ENCODE measurements around the gene TNFRSF14. TPM values are rescaled to one million over a fixed set of nuclear protein-coding genes. Genes with fewer than 3 reads are reported as not detected.

The TNFRSF14 gene
- total RNA-seq, 1 donor from 2014 or later: 152 TPM

DNA sequence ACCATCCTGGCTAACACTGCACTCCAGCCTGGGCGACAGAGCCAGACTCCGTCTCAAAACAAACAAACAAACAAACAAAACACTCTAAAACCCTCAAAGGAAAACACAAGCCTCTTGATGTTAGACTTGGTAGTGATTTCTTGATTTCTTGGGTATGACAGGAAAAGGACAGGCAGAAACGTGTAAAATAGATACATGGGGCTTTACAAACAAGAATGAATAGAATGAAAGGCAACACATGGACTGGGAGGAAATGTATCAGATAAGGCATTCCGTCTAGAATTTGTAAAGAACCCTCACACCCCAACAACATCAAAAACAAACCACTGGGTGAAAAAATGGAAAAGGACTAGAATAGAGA is 22.6 kb downstream of the TNFRSF14 start:
- TF ChIP-seq, protein P1, sequence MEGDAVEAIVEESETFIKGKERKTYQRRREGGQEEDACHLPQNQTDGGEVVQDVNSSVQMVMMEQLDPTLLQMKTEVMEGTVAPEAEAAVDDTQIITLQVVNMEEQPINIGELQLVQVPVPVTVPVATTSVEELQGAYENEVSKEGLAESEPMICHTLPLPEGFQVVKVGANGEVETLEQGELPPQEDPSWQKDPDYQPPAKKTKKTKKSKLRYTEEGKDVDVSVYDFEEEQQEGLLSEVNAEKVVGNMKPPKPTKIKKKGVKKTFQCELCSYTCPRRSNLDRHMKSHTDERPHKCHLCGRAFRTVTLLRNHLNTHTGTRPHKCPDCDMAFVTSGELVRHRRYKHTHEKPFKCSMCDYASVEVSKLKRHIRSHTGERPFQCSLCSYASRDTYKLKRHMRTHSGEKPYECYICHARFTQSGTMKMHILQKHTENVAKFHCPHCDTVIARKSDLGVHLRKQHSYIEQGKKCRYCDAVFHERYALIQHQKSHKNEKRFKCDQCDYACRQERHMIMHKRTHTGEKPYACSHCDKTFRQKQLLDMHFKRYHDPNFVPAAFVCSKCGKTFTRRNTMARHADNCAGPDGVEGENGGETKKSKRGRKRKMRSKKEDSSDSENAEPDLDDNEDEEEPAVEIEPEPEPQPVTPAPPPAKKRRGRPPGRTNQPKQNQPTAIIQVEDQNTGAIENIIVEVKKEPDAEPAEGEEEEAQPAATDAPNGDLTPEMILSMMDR (IDR thresholded peaks at IDR 0.05): no peak
- peaks cover 43% of the 10 kb centered on the region for H3K4me1 ChIP-seq
- no peak for ATAC-seq
- no peak for DNase-seq
- intact Hi-C loops (cut with DNase I): no loop called here
- H3K9me3 ChIP-seq: no peaks in the 10 kb centered on the region
- no peaks in the 10 kb centered on the region for H3K36me3 ChIP-seq
- peak overlapping the region; percentile 76 for H3K27ac ChIP-seq
- H3K27me3 ChIP-seq (ENCODE audit: low read depth): no peaks in the 10 kb centered on the region
- no peak overlapping the region for H3K4me3 ChIP-seq

DNA sequence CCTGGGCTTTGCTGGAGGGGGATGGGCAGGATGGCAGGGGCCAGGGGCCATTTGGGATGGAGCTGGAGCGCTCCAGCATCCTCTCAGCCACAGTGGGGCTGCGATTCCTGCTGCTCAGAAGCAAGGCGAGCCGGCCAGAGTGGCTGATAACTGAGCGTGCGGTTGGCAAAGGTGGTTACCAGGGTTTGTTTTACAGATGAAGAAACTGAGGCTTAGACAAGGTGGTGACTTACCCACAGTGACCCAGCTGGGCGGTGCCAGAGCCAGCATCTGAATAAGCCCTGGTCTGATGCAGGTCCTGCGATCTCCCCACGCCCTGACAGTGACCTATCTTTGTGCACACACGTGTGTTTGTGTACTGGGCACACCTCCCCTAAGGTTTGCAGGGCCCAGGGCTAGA is 24.5 kb downstream of the TNFRSF14 start:
- H3K4me1 ChIP-seq: peaks cover 57% of the 10 kb centered on the region
- H3K36me3 ChIP-seq: no peaks in the 10 kb centered on the region
- no peak overlapping the region for H3K4me3 ChIP-seq
- H3K27me3 ChIP-seq (ENCODE audit: low read depth): no peaks in the 10 kb centered on the region
- TF ChIP-seq, protein P1 (IDR thresholded peaks at IDR 0.05): no peak
- intact Hi-C loops (cut with DNase I): no loop called here
- no peaks in the 10 kb centered on the region for H3K9me3 ChIP-seq
- H3K27ac ChIP-seq: no peak overlapping the region
- DNase-seq: peak; percentile 45
- ATAC-seq: no peak

DNA sequence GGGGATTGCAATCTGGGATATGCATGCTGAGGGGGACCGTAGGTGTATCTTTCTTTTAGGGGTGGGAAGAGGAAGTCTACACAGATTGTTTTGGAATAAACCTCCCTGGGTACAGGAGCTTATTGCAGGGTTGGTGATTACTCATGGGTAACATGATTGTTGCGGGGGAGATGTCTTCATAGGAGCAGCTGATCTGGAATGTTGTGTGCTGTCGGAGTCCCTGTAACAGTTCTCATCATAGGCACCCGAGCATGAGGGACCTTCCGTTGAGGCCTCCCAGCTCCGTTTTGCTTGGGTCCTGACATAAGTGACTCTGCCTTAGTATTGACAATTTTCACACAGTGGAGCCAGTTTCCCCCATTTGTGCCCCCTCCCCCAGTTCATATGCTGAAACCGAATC is 26.2 kb downstream of the TNFRSF14 start:
- ATAC-seq: no peak
- TF ChIP-seq, protein P1 (IDR thresholded peaks at IDR 0.05): no peak
- H3K9me3 ChIP-seq: no peaks in the 10 kb centered on the region
- no peaks in the 10 kb centered on the region for H3K36me3 ChIP-seq
- intact Hi-C loops (cut with DNase I): no loop called here
- no peaks in the 10 kb centered on the region for H3K27me3 ChIP-seq (ENCODE audit: low read depth)
- H3K27ac ChIP-seq: no peak overlapping the region
- H3K4me3 ChIP-seq: no peak overlapping the region
- peaks cover 47% of the 10 kb centered on the region for H3K4me1 ChIP-seq
- DNase-seq: peak; percentile 22

DNA sequence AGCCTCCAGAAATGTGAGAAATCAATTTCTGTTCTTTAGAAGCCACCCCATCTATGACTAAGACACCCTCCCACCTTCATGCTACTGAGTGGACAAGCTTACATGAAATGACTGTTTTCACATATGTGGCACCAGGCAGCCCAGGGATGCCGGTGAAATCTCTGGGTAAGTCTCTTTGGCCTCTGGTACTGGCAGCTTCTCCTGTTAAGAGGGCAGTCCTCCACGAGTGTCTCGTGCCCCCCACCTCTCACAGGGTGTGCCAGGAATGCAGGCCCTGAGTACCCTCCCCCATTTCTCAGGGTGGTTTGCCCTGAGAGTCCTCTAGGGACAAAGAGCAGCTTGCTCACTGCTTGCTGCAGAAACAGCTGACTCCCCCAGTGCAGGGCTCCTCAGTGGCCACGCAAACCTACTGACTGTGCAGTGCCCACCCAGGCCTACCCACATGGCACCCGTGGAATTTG is 27.2 kb downstream of the TNFRSF14 start:
- peak overlapping the region; percentile 27 for H3K4me3 ChIP-seq
- peaks cover 46% of the 10 kb centered on the region for H3K4me1 ChIP-seq

DNA sequence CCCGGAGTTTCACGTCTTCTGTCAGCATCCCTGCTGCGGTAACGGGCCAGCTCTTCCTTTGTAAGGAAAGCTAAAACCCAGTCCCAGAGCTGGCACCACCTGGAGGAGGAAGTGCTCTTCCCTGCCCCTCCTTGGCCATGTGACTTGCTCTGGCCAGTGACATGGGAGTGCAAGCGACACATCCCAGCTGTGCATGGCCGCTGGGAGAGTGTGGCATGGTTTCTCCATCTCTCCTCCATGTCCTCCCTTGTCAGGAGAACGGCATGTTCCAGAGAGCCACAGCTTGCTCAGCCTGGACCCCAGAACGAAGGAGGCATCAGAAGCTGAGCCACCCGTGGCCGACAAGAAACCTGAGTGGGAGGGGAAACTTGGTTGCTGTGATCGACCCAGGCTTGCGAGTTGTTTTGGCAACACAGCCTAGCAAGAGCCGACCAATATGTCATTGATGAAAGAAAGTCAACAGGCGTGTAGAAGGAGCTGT is 27.7 kb downstream of the TNFRSF14 start:
- Histone ChIP-seq H3K4me1 (peaks cover 40% of the 10 kb centered on the region), H3K9me3 (no peaks in the 10 kb centered on the region), H3K4me3 (peak overlapping the region; percentile 27), H3K27me3 (ENCODE audit: low read depth) (no peaks in the 10 kb centered on the region), H3K27ac (peak overlapping the region; percentile 98), H3K36me3 (no peaks in the 10 kb centered on the region)
- ATAC-seq (peak; percentile 2 to 16), DNase-seq (peak; percentile 75)
- TF ChIP-seq, protein P1 (IDR thresholded peaks at IDR 0.05): no peak
- intact Hi-C loops (cut with DNase I): no loop called here

More for the DNA sequence above, 27.2 kb downstream of the TNFRSF14 start:
- Histone ChIP-seq H3K27ac (peak overlapping the region; percentile 98), H3K9me3 (no peaks in the 10 kb centered on the region), H3K36me3 (no peaks in the 10 kb centered on the region), H3K27me3 (ENCODE audit: low read depth) (no peaks in the 10 kb centered on the region)
- intact Hi-C loops (cut with DNase I): no loop called here
- DNase-seq: no peak
- no peak for ATAC-seq
- TF ChIP-seq, protein P1 (IDR thresholded peaks at IDR 0.05): no peak

Data from lower lobe of right lung (tissue), 2 donors.